ENCODE measurements around the gene HMMR.

The HMMR gene

GRCh38 chr5:163478982-163479271 lies 18.5 kb downstream of the HMMR start:
- Histone ChIP-seq H3K36me3 (replicated peaks) (no peaks in the 10 kb centered on the region), H3K27ac (no peak overlapping the region), H3K4me3 (ENCODE audit: low read depth, low read length) (no peak overlapping the region), H3K27me3 (replicated peaks) (no peaks in the 10 kb centered on the region)
- no peak for TF ChIP-seq CTCF (IDR thresholded peaks at IDR 0.05; ENCODE audit: low read depth, low read length, missing control alignments)
- in situ Hi-C loops (cut with HindIII; ENCODE audit: low pct_ligation_motif_present, low sequenced_read_pairs): no loop called here
- no peak for DNase-seq

DNA sequence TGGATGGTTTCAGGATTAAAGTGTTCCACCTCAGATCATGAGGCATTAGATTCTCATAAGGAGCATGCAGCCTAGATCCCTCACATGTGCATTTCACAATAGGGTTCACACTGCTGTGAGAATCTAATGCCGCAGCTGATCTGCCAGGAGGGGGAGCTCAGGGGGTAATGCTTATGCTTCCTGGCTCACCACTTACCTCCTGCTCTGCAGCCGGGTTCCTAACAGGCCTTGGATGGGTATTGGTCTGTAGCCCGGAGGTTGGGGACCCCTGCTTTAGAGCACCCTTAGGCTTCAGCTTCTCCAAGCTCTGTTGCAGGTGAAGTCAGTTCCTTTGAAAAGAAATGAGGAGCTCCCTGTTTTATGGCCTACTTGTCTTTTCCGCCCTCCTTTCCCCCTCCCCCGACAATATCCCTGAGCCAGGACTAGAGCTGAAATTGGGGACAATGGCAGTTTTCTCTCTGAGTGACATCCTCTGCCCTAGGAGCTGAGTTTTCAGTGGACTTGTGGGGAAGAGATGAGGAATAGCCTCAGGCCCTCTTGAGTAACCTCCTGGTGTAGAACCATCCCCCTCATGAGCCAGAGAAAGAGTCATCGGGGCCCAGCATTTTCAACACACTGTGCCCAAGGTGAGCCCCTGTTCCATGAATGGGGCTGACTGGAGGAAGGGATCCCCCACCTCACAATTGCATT lies 28.8 kb downstream of the HMMR start:
- peak; percentile 20 for DNase-seq
- Histone ChIP-seq H3K27me3 (replicated peaks) (no peaks in the 10 kb centered on the region), H3K27ac (no peak overlapping the region), H3K4me3 (ENCODE audit: low read depth, low read length) (no peak overlapping the region), H3K36me3 (replicated peaks) (no peaks in the 10 kb centered on the region)
- in situ Hi-C loops (cut with HindIII; ENCODE audit: low pct_ligation_motif_present, low sequenced_read_pairs): no loop called here
- peak; percentile 59 for TF ChIP-seq CTCF (IDR thresholded peaks at IDR 0.05; ENCODE audit: low read depth, low read length, missing control alignments)

- TF ChIP-seq CTCF (IDR thresholded peaks at IDR 0.05; ENCODE audit: low read depth, low read length, missing control alignments): no peak
- Histone ChIP-seq H3K36me3 (replicated peaks) (no peaks in the 10 kb centered on the region), H3K27me3 (replicated peaks) (no peaks in the 10 kb centered on the region), H3K4me3 (ENCODE audit: low read depth, low read length) (no peak overlapping the region), H3K27ac (no peak overlapping the region)
- in situ Hi-C loops (cut with HindIII; ENCODE audit: low pct_ligation_motif_present, low sequenced_read_pairs): no loop called here
- no peak for DNase-seq
These were observed 29.3 kb downstream of the HMMR start for GRCh38 chr5:163489745-163490075.

GRCh38 chr5:163496286-163496685 lies 35.9 kb downstream of the HMMR start:
- Histone ChIP-seq H3K27ac (no peak overlapping the region), H3K4me3 (ENCODE audit: low read depth, low read length) (no peak overlapping the region), H3K36me3 (replicated peaks) (no peaks in the 10 kb centered on the region), H3K27me3 (replicated peaks) (no peaks in the 10 kb centered on the region)
- TF ChIP-seq CTCF (IDR thresholded peaks at IDR 0.05; ENCODE audit: low read depth, low read length, missing control alignments): no peak
- in situ Hi-C loops (cut with HindIII; ENCODE audit: low pct_ligation_motif_present, low sequenced_read_pairs): no loop called here
- no peak for DNase-seq

- in situ Hi-C loops (cut with HindIII; ENCODE audit: low pct_ligation_motif_present, low sequenced_read_pairs): no loop called here
- DNase-seq: no peak
- H3K27me3 ChIP-seq (replicated peaks): no peaks in the 10 kb centered on the region
- no peak overlapping the region for H3K27ac ChIP-seq
- H3K4me3 ChIP-seq (ENCODE audit: low read depth, low read length): no peak overlapping the region
- H3K36me3 ChIP-seq (replicated peaks): no peaks in the 10 kb centered on the region
- no peak for TF ChIP-seq CTCF (IDR thresholded peaks at IDR 0.05; ENCODE audit: low read depth, low read length, missing control alignments)
These were observed 36.9 kb downstream of the HMMR start for GRCh38 chr5:163497315-163497714.

GRCh38 chr5:163498886-163499285 lies 38.5 kb downstream of the HMMR start:
- TF ChIP-seq CTCF (IDR thresholded peaks at IDR 0.05; ENCODE audit: low read depth, low read length, missing control alignments): no peak
- Histone ChIP-seq H3K36me3 (replicated peaks) (no peaks in the 10 kb centered on the region), H3K4me3 (ENCODE audit: low read depth, low read length) (no peak overlapping the region), H3K27ac (no peak overlapping the region), H3K27me3 (replicated peaks) (no peaks in the 10 kb centered on the region)
- in situ Hi-C loops (cut with HindIII; ENCODE audit: low pct_ligation_motif_present, low sequenced_read_pairs): no loop called here
- DNase-seq: peak; percentile 83

Data from brain microvascular endothelial cell (primary cell).